Measurements from ENCODE around the gene ATN1. TPM values are rescaled to one million over a fixed set of nuclear protein-coding genes. Genes with fewer than 3 reads are reported as not detected.

The ATN1 gene
- total and polyA plus RNA-seq, 9 of the 15 experiments (the other 6 are each of a cell fraction or from before 2014, with no cell fraction given), result 0.15 to 49.8 (median 2.7) TPM

GRCh38 chr12:6961695-6962284, 34.0 kb downstream of the ATN1 start (continued):
- TF ChIP-seq STAT6 (CRISPR knock-in tag; IDR thresholded peaks at IDR 0.05) (no peak), MYBL2 (IDR thresholded peaks at IDR 0.05; ENCODE audit: low read depth) (no peak), MYBL2 (CRISPR knock-in tag; IDR thresholded peaks at IDR 0.05; ENCODE audit: borderline replicate concordance) (no peak), DIDO1 (tag; IDR thresholded peaks at IDR 0.05; ENCODE audit: low read depth) (no peak), PHF21A (IDR thresholded peaks at IDR 0.05; ENCODE audit: borderline replicate concordance, low read depth) (no peak), SP1 (CRISPR knock-in tag; IDR thresholded peaks at IDR 0.05) (peak; percentile 41; the same call in 1 of the 2 replicates), L3MBTL2 (IDR thresholded peaks at IDR 0.05) (peak; percentile 28; the same call in 1 of the 2 replicates), CHCHD3 (CRISPR knock-in tag; IDR thresholded peaks at IDR 0.05) (no peak), PYGO2 (tag; IDR thresholded peaks at IDR 0.05) (no peak), MNT (conservative IDR thresholded peaks at IDR 0.05) (peak in 1 of 2 experiments; percentile 69; a peak in 2 of 4 replicates), CREB5 (CRISPR knock-in tag; IDR thresholded peaks at IDR 0.05) (no peak), KLF6 (CRISPR knock-in tag; IDR thresholded peaks at IDR 0.05; ENCODE audit: borderline replicate concordance) (peak; percentile 15; the same call in 1 of the 2 replicates), NFIC (IDR thresholded peaks at IDR 0.05) (peak; percentile 3; the same call in 1 of the 2 replicates), E2F8 (IDR thresholded peaks at IDR 0.05; ENCODE audit: low read depth, partially characterized antibody) (peak; percentile 80), ZNF384 (IDR thresholded peaks at IDR 0.05; ENCODE audit: low read depth, low read length) (no peak), ZFP36 (IDR thresholded peaks at IDR 0.05; ENCODE audit: low read depth, low read length, partially characterized antibody) (peak; percentile 38), ATF6 (CRISPR knock-in tag; IDR thresholded peaks at IDR 0.05) (no peak), BCOR (IDR thresholded peaks at IDR 0.05) (no peak)

Measured in K562 (cell line).